ENCODE data around the gene ACTL10.

The ACTL10 gene

DNA sequence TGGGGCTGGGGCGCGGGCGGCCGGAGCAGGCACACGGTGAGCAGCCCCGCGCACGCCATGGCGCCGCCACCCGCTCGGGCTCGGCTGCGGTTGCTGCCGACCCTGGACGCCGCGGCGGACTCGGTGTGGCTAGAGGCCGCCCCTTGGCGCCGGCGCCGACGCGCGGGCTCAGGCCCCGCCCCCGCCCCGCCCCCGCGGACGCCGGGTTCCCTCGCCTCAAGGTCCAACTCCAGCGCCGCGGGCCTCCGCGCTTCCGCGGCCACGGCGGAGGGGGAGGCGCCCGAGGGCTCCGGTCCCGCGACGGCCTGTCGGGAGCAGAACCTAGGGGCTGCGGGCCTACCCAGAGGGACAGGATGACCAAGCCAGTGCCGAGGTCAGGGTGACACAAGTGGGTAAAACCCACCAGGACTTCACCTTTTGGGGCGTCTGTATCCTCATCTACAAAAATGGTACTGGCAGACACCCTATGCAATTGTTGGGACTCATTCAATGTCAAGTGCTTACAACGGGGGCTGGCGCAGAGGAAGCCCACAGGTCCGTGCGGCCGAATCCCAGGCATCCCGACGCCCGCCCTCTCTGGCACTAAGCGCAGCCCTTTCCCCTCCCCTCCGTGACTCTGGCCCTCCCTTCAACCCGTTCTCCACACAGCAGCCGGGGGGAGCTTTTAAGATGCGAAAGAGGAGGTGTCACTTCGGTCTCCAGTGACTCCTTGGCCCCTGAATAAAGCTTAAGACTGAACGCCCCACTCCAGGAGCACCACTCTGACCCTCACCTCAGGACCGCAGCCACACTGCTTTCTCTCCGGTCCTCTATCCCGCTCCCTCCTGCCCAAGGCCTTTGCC, 7.8 kb downstream of the ACTL10 start, which contains the start of gene NECAB3 (continued):
- TF ChIP-seq, protein P1, sequence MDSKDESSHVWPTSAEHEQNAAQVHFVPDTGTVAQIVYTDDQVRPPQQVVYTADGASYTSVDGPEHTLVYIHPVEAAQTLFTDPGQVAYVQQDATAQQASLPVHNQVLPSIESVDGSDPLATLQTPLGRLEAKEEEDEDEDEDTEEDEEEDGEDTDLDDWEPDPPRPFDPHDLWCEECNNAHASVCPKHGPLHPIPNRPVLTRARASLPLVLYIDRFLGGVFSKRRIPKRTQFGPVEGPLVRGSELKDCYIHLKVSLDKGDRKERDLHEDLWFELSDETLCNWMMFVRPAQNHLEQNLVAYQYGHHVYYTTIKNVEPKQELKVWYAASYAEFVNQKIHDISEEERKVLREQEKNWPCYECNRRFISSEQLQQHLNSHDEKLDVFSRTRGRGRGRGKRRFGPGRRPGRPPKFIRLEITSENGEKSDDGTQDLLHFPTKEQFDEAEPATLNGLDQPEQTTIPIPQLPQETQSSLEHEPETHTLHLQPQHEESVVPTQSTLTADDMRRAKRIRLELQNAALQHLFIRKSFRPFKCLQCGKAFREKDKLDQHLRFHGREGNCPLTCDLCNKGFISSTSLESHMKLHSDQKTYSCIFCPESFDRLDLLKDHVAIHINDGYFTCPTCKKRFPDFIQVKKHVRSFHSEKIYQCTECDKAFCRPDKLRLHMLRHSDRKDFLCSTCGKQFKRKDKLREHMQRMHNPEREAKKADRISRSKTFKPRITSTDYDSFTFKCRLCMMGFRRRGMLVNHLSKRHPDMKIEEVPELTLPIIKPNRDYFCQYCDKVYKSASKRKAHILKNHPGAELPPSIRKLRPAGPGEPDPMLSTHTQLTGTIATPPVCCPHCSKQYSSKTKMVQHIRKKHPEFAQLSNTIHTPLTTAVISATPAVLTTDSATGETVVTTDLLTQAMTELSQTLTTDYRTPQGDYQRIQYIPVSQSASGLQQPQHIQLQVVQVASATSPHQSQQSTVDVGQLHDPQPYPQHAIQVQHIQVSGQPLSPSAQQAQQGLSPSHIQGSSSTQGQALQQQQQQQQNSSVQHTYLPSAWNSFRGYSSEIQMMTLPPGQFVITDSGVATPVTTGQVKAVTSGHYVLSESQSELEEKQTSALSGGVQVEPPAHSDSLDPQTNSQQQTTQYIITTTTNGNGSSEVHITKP (tag by site-specific recombination; IDR thresholded peaks at IDR 0.05) = peak; percentile 89
- TF ChIP-seq ZNF664 (tag by site-specific recombination; IDR thresholded peaks at IDR 0.05) = no peak
- no peak for TF ChIP-seq ZNF776 (tag by site-specific recombination; IDR thresholded peaks at IDR 0.05; ENCODE audit: borderline replicate concordance)
- TF ChIP-seq ZNF600 (tag by site-specific recombination; IDR thresholded peaks at IDR 0.05) = no peak; the same call in none of the 2 replicates
- TF ChIP-seq ZNF830 (tag by site-specific recombination; IDR thresholded peaks at IDR 0.05; ENCODE audit: low read depth) = no peak
- TF ChIP-seq ZBTB21 (tag by site-specific recombination; IDR thresholded peaks at IDR 0.05) = no peak
- no peak; the same call in 1 of the 2 replicates for TF ChIP-seq BCL11A (tag by site-specific recombination; IDR thresholded peaks at IDR 0.05; ENCODE audit: low read depth)
- TF ChIP-seq ZNF837 (tag by site-specific recombination; IDR thresholded peaks at IDR 0.05) = no peak
- TF ChIP-seq ZNF426 (tag by site-specific recombination; IDR thresholded peaks at IDR 0.05) = no peak
- TF ChIP-seq, protein P2, sequence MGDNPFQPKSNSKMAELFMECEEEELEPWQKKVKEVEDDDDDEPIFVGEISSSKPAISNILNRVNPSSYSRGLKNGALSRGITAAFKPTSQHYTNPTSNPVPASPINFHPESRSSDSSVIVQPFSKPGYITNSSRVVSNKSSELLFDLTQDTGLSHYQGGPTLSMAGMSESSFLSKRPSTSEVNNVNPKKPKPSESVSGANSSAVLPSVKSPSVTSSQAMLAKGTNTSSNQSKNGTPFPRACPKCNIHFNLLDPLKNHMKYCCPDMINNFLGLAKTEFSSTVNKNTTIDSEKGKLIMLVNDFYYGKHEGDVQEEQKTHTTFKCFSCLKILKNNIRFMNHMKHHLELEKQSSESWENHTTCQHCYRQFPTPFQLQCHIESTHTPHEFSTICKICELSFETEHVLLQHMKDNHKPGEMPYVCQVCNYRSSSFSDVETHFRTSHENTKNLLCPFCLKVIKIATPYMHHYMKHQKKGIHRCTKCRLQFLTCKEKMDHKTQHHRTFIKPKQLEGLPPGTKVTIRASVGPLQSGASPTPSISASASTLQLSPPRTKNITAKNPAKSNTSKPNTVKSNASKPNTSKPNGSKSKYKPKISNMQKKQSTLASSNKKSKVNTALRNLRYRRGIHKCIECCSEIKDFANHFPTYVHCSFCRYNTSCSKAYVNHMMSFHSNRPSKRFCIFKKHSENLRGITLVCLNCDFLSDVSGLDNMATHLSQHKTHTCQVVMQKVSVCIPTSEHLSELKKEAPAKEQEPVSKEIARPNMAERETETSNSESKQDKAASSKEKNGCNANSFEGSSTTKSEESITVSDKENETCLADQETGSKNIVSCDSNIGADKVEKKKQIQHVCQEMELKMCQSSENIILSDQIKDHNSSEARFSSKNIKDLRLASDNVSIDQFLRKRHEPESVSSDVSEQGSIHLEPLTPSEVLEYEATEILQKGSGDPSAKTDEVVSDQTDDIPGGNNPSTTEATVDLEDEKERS (tag by site-specific recombination; IDR thresholded peaks at IDR 0.05) = no peak
- no peak for TF ChIP-seq ZNF549 (tag by site-specific recombination; IDR thresholded peaks at IDR 0.05)
- no peak for TF ChIP-seq FEZF1 (tag by site-specific recombination; IDR thresholded peaks at IDR 0.05)
- TF ChIP-seq ZNF211 (tag by site-specific recombination; IDR thresholded peaks at IDR 0.05; ENCODE audit: low read depth) = no peak
- TF ChIP-seq, protein P3, sequence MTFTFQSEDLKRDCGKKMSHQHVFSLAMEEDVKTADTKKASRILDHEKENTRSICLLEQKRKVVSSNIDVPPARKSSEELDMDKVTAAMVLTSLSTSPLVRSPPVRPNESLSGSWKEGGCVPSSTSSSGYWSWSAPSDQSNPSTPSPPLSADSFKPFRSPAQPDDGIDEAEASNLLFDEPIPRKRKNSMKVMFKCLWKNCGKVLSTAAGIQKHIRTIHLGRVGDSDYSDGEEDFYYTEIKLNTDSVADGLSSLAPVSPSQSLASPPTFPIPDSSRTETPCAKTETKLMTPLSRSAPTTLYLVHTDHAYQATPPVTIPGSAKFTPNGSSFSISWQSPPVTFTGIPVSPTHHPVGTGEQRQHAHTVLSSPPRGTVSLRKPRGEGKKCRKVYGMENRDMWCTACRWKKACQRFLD (tag by site-specific recombination; IDR thresholded peaks at IDR 0.05) = no peak
- TF ChIP-seq EGR2 (tag by site-specific recombination; IDR thresholded peaks at IDR 0.05; ENCODE audit: low read depth) = no peak
- no peak for TF ChIP-seq ZNF266 (tag by site-specific recombination; IDR thresholded peaks at IDR 0.05; ENCODE audit: low read depth)
- TF ChIP-seq ZNF239 (tag by site-specific recombination; IDR thresholded peaks at IDR 0.05) = no peak
- TF ChIP-seq, protein P4, sequence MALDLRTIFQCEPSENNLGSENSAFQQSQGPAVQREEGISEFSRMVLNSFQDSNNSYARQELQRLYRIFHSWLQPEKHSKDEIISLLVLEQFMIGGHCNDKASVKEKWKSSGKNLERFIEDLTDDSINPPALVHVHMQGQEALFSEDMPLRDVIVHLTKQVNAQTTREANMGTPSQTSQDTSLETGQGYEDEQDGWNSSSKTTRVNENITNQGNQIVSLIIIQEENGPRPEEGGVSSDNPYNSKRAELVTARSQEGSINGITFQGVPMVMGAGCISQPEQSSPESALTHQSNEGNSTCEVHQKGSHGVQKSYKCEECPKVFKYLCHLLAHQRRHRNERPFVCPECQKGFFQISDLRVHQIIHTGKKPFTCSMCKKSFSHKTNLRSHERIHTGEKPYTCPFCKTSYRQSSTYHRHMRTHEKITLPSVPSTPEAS (tag by site-specific recombination; IDR thresholded peaks at IDR 0.05) = no peak
- TF ChIP-seq, protein P5, sequence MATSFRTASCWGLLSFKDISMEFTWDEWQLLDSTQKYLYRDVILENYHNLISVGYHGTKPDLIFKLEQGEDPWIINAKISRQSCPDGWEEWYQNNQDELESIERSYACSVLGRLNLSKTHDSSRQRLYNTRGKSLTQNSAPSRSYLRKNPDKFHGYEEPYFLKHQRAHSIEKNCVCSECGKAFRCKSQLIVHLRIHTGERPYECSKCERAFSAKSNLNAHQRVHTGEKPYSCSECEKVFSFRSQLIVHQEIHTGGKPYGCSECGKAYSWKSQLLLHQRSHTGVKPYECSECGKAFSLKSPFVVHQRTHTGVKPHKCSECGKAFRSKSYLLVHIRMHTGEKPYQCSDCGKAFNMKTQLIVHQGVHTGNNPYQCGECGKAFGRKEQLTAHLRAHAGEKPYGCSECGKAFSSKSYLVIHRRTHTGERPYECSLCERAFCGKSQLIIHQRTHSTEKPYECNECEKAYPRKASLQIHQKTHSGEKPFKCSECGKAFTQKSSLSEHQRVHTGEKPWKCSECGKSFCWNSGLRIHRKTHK (tag by site-specific recombination; IDR thresholded peaks at IDR 0.05) = no peak
- TF ChIP-seq ZNF2 (tag by site-specific recombination; IDR thresholded peaks at IDR 0.05) = 0 out of 2 replicates have a peak, but pooled peaks have one; percentile 62
- TF ChIP-seq ZNF302 (tag by site-specific recombination; IDR thresholded peaks at IDR 0.05; ENCODE audit: low read depth) = no peak
- TF ChIP-seq ZNF366 (tag by site-specific recombination; conservative IDR thresholded peaks at IDR 0.05) = peak; percentile 86
- TF ChIP-seq PRDM6 (tag by site-specific recombination; IDR thresholded peaks at IDR 0.05) = no peak
- TF ChIP-seq, protein P6, sequence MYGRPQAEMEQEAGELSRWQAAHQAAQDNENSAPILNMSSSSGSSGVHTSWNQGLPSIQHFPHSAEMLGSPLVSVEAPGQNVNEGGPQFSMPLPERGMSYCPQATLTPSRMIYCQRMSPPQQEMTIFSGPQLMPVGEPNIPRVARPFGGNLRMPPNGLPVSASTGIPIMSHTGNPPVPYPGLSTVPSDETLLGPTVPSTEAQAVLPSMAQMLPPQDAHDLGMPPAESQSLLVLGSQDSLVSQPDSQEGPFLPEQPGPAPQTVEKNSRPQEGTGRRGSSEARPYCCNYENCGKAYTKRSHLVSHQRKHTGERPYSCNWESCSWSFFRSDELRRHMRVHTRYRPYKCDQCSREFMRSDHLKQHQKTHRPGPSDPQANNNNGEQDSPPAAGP (tag by site-specific recombination; IDR thresholded peaks at IDR 0.05) = 0 out of 2 replicates have a peak, but pooled peaks have one; percentile 53
- TF ChIP-seq ZNF324 (tag by site-specific recombination; IDR thresholded peaks at IDR 0.05) = no peak
- TF ChIP-seq ZEB2 (tag by site-specific recombination; IDR thresholded peaks at IDR 0.05) = peak; percentile 68; the same call in 1 of the 2 replicates
